Suprapubic skin (tissue), 3 donors: ENCODE data around the gene RICTOR.

Source experiments
- POLR2A ChIP-seq, 2 donors: fragments of 450-650 bp; IDR thresholded peaks; one replicate each; pipeline ENCODE4 v1.6.1; 2017; ENCODE audit warnings: antibody characterized with exemption in 2 of 2, mild to moderate bottlenecking in 2 of 2, moderate library complexity in 2 of 2
- TF ChIP-seq, protein P1 (sequence below), 2 donors: fragments of 200-600 bp in 1 of 2; fragments of 450-650 bp in 1 of 2; sonication (generic) in 1 of 2; IDR thresholded peaks; one replicate each; pipeline ENCODE4 v1.5.1; 2016 to 2019; ENCODE audit warnings: antibody characterized with exemption in 2 of 2, mild to moderate bottlenecking in 1 of 2, moderate library complexity in 1 of 2

- TF ChIP-seq, protein P1, sequence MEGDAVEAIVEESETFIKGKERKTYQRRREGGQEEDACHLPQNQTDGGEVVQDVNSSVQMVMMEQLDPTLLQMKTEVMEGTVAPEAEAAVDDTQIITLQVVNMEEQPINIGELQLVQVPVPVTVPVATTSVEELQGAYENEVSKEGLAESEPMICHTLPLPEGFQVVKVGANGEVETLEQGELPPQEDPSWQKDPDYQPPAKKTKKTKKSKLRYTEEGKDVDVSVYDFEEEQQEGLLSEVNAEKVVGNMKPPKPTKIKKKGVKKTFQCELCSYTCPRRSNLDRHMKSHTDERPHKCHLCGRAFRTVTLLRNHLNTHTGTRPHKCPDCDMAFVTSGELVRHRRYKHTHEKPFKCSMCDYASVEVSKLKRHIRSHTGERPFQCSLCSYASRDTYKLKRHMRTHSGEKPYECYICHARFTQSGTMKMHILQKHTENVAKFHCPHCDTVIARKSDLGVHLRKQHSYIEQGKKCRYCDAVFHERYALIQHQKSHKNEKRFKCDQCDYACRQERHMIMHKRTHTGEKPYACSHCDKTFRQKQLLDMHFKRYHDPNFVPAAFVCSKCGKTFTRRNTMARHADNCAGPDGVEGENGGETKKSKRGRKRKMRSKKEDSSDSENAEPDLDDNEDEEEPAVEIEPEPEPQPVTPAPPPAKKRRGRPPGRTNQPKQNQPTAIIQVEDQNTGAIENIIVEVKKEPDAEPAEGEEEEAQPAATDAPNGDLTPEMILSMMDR (IDR thresholded peaks at IDR 0.05) = peak; percentile 24 to 77
- no peak for TF ChIP-seq POLR2A (IDR thresholded peaks at IDR 0.05)
These were observed 152.0 kb downstream of the RICTOR start for GRCh38 chr5:38922199-38922598.
